ENCODE results near the gene PF4V1. TPM values are rescaled to one million over a fixed set of nuclear protein-coding genes. Genes with fewer than 3 reads are reported as not detected.

PF4V1 gene
- not detected in 2 replicates for total RNA-seq

DNA sequence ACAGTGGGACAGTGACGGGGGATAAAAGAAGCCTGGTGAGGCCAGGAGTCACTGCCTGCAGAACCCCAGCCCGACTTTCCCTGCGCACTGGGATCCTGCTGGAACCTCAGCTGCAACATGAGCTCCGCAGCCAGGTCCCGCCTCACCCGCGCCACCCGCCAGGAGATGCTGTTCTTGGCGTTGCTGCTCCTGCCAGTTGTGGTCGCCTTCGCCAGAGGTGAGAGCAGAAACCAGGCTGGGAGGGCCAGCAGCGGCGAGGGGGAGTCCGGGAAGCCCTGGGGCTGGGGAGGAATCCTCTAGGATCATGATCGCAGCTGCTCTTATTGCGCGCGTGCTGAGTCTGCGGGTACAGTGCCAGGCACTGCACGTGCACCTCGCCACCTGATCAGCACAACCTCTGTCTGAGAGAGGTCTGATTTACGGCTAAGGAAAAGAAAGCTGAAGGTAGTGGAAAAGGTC, at the start of gene PF4V1:
TSS of gene PF4V1 (plus strand) at position 51 of the 459 bp plus-strand sequence. CDS start at position 118, 67 bp downstream.

DNA sequence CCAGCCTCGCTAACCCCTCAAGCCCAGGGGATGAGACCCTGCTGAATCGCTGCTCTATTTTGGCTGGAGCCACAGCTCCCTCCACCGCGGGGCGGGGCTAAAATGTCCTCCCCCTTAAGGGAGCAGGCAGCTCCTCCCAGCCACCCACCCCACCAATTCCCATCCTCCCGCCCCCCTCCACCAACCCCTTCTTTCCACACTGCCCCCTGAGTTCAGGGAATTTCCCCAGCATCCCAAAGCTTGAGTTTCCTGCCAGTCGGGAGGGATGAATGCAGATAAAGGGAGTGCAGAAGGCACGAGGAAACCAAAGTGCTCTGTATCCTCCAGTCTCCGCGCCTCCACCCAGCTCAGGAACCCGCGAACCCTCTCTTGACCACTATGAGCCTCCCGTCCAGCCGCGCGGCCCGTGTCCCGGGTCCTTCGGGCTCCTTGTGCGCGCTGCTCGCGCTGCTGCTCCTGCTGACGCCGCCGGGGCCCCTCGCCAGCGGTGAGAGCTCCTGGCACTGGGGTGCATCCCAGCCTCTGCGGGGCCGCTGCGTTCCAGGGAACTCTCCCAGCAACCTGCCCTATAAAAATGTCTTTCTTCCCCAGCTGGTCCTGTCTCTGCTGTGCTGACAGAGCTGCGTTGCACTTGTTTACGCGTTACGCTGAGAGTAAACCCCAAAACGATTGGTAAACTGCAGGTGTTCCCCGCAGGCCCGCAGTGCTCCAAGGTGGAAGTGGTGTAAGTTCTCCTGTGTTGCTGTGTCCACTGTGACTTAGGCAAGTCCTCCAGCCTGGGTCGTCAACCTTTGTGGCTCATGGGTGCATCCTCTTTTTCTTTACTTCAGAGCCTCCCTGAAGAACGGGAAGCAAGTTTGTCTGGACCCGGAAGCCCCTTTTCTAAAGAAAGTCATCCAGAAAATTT, 16.5 kb upstream of the PF4V1 start, which contains the start of gene CXCL6:
TSS of gene CXCL6 (plus strand) at position 306 of the 907 bp plus-strand sequence. CDS start at position 379, 73 bp downstream.

DNA sequence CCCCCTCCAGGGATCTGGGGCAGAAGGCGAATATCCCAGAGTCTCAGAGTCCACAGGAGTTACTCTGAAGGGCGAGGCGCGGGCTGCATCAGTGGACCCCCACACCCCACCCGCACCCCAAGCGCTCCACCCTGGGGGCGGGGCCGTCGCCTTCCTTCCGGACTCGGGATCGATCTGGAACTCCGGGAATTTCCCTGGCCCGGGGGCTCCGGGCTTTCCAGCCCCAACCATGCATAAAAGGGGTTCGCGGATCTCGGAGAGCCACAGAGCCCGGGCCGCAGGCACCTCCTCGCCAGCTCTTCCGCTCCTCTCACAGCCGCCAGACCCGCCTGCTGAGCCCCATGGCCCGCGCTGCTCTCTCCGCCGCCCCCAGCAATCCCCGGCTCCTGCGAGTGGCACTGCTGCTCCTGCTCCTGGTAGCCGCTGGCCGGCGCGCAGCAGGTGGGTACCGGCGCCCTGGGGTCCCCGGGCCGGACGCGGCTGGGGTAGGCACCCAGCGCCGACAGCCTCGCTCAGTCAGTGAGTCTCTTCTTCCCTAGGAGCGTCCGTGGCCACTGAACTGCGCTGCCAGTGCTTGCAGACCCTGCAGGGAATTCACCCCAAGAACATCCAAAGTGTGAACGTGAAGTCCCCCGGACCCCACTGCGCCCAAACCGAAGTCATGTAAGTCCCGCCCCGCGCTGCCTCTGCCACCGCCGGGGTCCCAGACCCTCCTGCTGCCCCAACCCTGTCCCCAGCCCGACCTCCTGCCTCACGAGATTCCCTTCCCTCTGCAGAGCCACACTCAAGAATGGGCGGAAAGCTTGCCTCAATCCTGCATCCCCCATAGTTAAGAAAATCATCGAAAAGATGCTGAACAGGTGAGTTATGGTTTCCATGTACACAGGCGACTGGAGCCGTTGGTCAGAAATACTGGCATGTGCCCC, 16.3 kb downstream of the PF4V1 start, which contains the start of gene CXCL1:
TSS of gene CXCL1 (plus strand) at position 264 of the 926 bp plus-strand sequence. CDS start at position 342, 78 bp downstream.

Other genes with a start within 250 kb of the PF4V1 start
- gene RASSF6, start 232.9 kb upstream of the PF4V1 start, total RNA-seq = under 0.01 TPM in 1 of 2 replicates, not detected in the other
- gene CXCL8, start 112.7 kb upstream of the PF4V1 start, total RNA-seq = 36.1 and 80.4 TPM in 2 replicates
- 0.65 and 6.4 TPM in 2 replicates for gene CXCL6, start 16.6 kb upstream of the PF4V1 start, total RNA-seq
- 14.6 and 36.2 TPM in 2 replicates for gene CXCL1, start 16.1 kb downstream of the PF4V1 start, total RNA-seq
- gene PF4, start 128.7 kb downstream of the PF4V1 start, total RNA-seq = not detected in 2 replicates
- gene PPBP, start 134.9 kb downstream of the PF4V1 start, total RNA-seq = not detected in 2 replicates
- gene CXCL5, start 145.4 kb downstream of the PF4V1 start, total RNA-seq = 0.61 TPM in 1 of 2 replicates, not detected in the other
- 0.61 and 1.3 TPM in 2 replicates for gene CXCL3, start 185.4 kb downstream of the PF4V1 start, total RNA-seq
- 4.5 and 5.3 TPM in 2 replicates for gene CXCL2, start 245.9 kb downstream of the PF4V1 start, total RNA-seq